Sigmoid colon (tissue), 7 donors: ENCODE measurements around the gene SETMAR. TPM values are rescaled to one million over a fixed set of nuclear protein-coding genes. Genes with fewer than 3 reads are reported as not detected.
A peak's percentile ranks its signal among the peaks of the same experiment; 100 is the strongest.

Experiments
- DNase-seq: peaks from one replicate; pipeline ENCODE4 v3.0.0-alpha.2; 2019
- H3K27ac ChIP-seq, 4 donors: fragments of 200-600 bp; sonication (generic); one replicate each; pipeline ENCODE4 v1.5.1; 2016 to 2019; ENCODE audit warnings: mild to moderate bottlenecking in 1 of 4
- H3K27me3 ChIP-seq, 3 donors: fragments of 200-600 bp; sonication (generic); one replicate each; pipeline ENCODE4 v1.5.1; 2019; ENCODE audit warnings: mild to moderate bottlenecking in 1 of 3
- H3K36me3 ChIP-seq, 4 donors: fragments of 200-600 bp; sonication (generic); one replicate each; pipeline ENCODE4 v1.5.1; 2016 to 2019
- H3K4me1 ChIP-seq, 4 donors: fragments of 200-600 bp; sonication (generic); one replicate each; pipeline ENCODE4 v1.5.1; 2017 to 2019
- H3K4me3 ChIP-seq, 4 donors: fragments of 200-600 bp; sonication (generic); one replicate each; pipeline ENCODE4 v1.5.1; 2017 to 2019; ENCODE audit warnings: mild to moderate bottlenecking in 2 of 4, moderate library complexity in 1 of 4
- H3K9me3 ChIP-seq, 4 donors: fragments of 200-600 bp in 3 of 4; sonication (generic) in 3 of 4; one replicate each; pipeline versions ENCODE4 v1.5.1 to v1.6.1; 2013 to 2019
- EP300 ChIP-seq, 4 donors: sonication (generic); formaldehyde crosslinking; IDR thresholded peaks; one replicate each; pipeline ENCODE4 v1.6.1; 2017; ENCODE audit warnings: antibody characterized with exemption in 4 of 4
- POLR2A ChIP-seq, 2 donors: fragments of 450-650 bp; IDR thresholded peaks; one replicate each; pipeline ENCODE4 v1.6.1; 2016; ENCODE audit warnings: antibody characterized with exemption in 2 of 2, mild to moderate bottlenecking in 2 of 2, moderate library complexity in 2 of 2
- POLR2AphosphoS5 ChIP-seq, 4 donors: sonication (generic); formaldehyde crosslinking; IDR thresholded peaks; one replicate each; pipeline ENCODE4 v1.6.1; 2017; ENCODE audit warnings: antibody characterized with exemption in 4 of 4
- WGBS, 2 donors: extraction: QIAGEN DNeasy Blood & Tissue Kit; methylation state at CpG; one replicate each; pipeline ENCODE4 v1.1.7; 2013; 5-methylcytosine and 5-hydroxymethylcytosine counted together
- intact Hi-C: fragments of 100-400 bp; cut with DNase I; formaldehyde crosslinking; loops from one replicate; pipeline ENCODE4 v1.15.1; 2023
- polyA plus RNA-seq, 3 donors: library from polyadenylated mRNA; stranded (reverse); fragments of 200-250 nt; gene quantifications; one replicate each; pipeline ENCODE4 v1.2.3, GENCODE V29; 2013
- total RNA-seq, 4 donors: library from RNA; depleted of rRNA; stranded (reverse); fragments of >200 nt; gene quantifications; one replicate each; pipeline ENCODE4 v1.1.0, GENCODE V29; 2016
- TF ChIP-seq, protein P1 (sequence below), 4 experiments: fragments of 450-650 bp in 3 of 4; fragments of 200-600 bp in 1 of 4; IDR thresholded peaks; one replicate each; pipeline ENCODE4 v1.5.1; 2016 to 2019; ENCODE audit warnings: antibody characterized with exemption in 4 of 4, mild to moderate bottlenecking in 3 of 4, moderate library complexity in 2 of 4
- donor health status: healthy with polysubstance abuse.
- donor health status: Bipolar disorder and iron deficiency.
- donor health status: healthy.

SETMAR gene
- total and polyA plus RNA-seq, 7 donors, result 8.8 to 36.4 (median 15.3) TPM

- Histone ChIP-seq H3K27me3 (no peaks in the 10 kb centered on the region), H3K4me3 (no peak overlapping the region), H3K27ac (no peak overlapping the region), H3K36me3 (no peaks in the 10 kb centered on the region), H3K9me3 (no peaks in the 10 kb centered on the region), H3K4me1 (no peaks in the 10 kb centered on the region)
- TF ChIP-seq POLR2AphosphoS5 (IDR thresholded peaks at IDR 0.05), result no peak
- TF ChIP-seq, protein P1, sequence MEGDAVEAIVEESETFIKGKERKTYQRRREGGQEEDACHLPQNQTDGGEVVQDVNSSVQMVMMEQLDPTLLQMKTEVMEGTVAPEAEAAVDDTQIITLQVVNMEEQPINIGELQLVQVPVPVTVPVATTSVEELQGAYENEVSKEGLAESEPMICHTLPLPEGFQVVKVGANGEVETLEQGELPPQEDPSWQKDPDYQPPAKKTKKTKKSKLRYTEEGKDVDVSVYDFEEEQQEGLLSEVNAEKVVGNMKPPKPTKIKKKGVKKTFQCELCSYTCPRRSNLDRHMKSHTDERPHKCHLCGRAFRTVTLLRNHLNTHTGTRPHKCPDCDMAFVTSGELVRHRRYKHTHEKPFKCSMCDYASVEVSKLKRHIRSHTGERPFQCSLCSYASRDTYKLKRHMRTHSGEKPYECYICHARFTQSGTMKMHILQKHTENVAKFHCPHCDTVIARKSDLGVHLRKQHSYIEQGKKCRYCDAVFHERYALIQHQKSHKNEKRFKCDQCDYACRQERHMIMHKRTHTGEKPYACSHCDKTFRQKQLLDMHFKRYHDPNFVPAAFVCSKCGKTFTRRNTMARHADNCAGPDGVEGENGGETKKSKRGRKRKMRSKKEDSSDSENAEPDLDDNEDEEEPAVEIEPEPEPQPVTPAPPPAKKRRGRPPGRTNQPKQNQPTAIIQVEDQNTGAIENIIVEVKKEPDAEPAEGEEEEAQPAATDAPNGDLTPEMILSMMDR (IDR thresholded peaks at IDR 0.05), result peak in 2 of 4 experiments; percentile 24 to 29
- intact Hi-C loops, result loop anchor here (5.0 kb wide), 1 partner anchor 1070 kb away; no protein-coding TSS in a partner anchor
- 14 to 35% methylated on average over 4 of the region's 4 CpGs for WGBS, 2 donors
- DNase-seq, result no peak
Observed at GRCh38 chr3:4271834-4272233, 31.3 kb upstream of the SETMAR start.

DNA sequence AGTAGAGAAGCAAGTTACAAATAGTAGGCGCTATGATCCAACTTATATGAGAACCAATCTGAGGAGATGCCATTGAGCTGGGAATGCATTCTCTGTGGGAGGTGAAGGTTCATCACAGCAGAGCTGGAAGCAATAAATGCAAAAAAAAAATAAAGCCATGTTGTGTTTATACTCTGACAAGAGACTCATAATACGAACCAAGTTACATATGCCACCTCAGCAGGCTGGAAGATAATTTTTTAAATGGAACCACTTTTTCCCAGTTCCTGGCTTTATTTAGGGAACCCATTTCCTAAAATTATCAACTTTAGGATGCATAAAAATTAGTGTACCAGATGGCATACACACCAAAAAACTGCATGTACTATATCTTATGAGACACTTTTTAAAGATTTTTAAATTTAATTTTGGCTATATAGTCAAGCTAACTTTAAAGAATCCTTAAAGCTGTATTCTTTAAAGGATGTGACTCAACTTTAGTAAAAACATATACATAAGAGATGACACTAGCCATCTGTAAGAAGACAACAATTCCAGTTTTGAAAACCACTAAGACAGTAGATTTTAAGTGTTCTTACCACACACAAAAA is 23.6 kb upstream of the SETMAR start:
- no peak for TF ChIP-seq POLR2AphosphoS5 (IDR thresholded peaks at IDR 0.05)
- TF ChIP-seq, protein P1 (IDR thresholded peaks at IDR 0.05), result no peak
- TF ChIP-seq POLR2A (IDR thresholded peaks at IDR 0.05), result no peak
- no peak for TF ChIP-seq EP300 (IDR thresholded peaks at IDR 0.05)
- no peaks in the 10 kb centered on the region for H3K9me3 ChIP-seq
- DNase-seq, result no peak
- no peak overlapping the region for H3K4me3 ChIP-seq
- WGBS, 2 donors, result 88 to 89% methylated on average over 2 of the region's 2 CpGs
- no peaks in the 10 kb centered on the region for H3K4me1 ChIP-seq
- H3K36me3 ChIP-seq, result no peaks in the 10 kb centered on the region
- H3K27ac ChIP-seq, result no peak overlapping the region
- H3K27me3 ChIP-seq, result no peaks in the 10 kb centered on the region
- intact Hi-C loops, result no loop called here

DNA sequence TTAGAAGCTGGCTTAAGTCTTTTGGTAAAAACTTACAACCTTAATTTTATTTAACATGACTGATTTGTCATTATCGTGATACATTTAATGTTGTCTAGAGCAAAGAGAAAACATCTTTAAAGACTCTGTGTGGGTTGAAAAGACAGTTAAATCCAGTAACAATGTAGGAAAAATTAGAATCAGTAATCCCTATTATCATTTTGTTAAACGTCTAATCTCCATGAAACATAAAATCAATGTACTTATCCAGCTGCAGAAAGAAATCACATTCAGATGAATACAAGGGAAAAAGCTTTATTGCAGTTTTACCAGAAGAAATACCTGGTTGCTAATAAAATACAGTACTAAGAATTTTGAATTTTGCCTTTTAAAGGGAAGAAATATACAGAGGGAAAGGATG is 21.2 kb upstream of the SETMAR start:
- Histone ChIP-seq H3K27me3 (no peaks in the 10 kb centered on the region), H3K4me1 (no peaks in the 10 kb centered on the region), H3K9me3 (no peaks in the 10 kb centered on the region), H3K36me3 (no peaks in the 10 kb centered on the region), H3K27ac (no peak overlapping the region), H3K4me3 (no peak overlapping the region)
- DNase-seq, result no peak
- WGBS, 2 donors, result 44 to 75% methylated on average over 2 of the region's 2 CpGs
- TF ChIP-seq, protein P1 (IDR thresholded peaks at IDR 0.05), result no peak
- TF ChIP-seq POLR2A (IDR thresholded peaks at IDR 0.05) (no peak), POLR2AphosphoS5 (IDR thresholded peaks at IDR 0.05) (no peak), EP300 (IDR thresholded peaks at IDR 0.05) (no peak)
- intact Hi-C loops, result no loop called here

- TF ChIP-seq, protein P1 (IDR thresholded peaks at IDR 0.05), result no peak
- no peak for TF ChIP-seq POLR2AphosphoS5 (IDR thresholded peaks at IDR 0.05)
- no peak for TF ChIP-seq POLR2A (IDR thresholded peaks at IDR 0.05)
- TF ChIP-seq EP300 (IDR thresholded peaks at IDR 0.05), result no peak
- no peak for DNase-seq
- 65 to 84% methylated on average over 4 of the region's 4 CpGs for WGBS, 2 donors
- H3K36me3 ChIP-seq, result no peaks in the 10 kb centered on the region
- H3K9me3 ChIP-seq, result no peaks in the 10 kb centered on the region
- H3K27ac ChIP-seq, result no peak overlapping the region
- no peak overlapping the region for H3K4me3 ChIP-seq
- no peaks in the 10 kb centered on the region for H3K4me1 ChIP-seq
- no peaks in the 10 kb centered on the region for H3K27me3 ChIP-seq
- intact Hi-C loops, result no loop called here
Observed at GRCh38 chr3:4284865-4285264, 18.3 kb upstream of the SETMAR start.

DNA sequence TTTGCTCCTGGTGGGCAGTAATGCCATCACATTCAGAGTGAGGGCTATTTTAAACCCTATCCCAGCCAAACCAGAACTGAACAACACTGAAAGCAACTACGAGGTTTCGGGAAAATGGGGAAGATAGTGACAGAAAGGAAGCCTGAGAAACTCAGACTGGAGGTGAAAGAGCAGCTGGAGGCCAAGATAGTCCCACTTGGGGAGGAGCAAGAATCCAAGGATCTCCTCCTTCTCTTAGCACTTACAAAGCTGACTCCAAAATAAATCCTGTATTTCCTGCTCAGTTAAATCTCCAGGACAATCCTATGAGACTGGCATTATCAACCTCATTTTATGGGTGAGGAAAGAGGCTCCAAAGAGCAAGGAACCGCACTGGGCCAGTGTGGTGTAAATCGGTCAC is 14.1 kb upstream of the SETMAR start:
- no peaks in the 10 kb centered on the region for H3K27me3 ChIP-seq
- no peak overlapping the region for H3K27ac ChIP-seq
- H3K9me3 ChIP-seq, result no peaks in the 10 kb centered on the region
- no peak overlapping the region for H3K4me3 ChIP-seq
- intact Hi-C loops, result loop anchor here (2.0 kb wide), 1 partner anchor 1088 kb away; no protein-coding TSS in a partner anchor
- no peak for DNase-seq
- 74 to 75% methylated on average over 4 of the region's 4 CpGs for WGBS, 2 donors
- TF ChIP-seq POLR2AphosphoS5 (IDR thresholded peaks at IDR 0.05), result no peak
- TF ChIP-seq POLR2A (IDR thresholded peaks at IDR 0.05), result no peak
- TF ChIP-seq, protein P1 (IDR thresholded peaks at IDR 0.05), result no peak
- TF ChIP-seq EP300 (IDR thresholded peaks at IDR 0.05), result no peak
- H3K4me1 ChIP-seq, result no peaks in the 10 kb centered on the region
- no peaks in the 10 kb centered on the region for H3K36me3 ChIP-seq
